ENCODE data around the gene SLC36A4.
"Not testable (repeated sequence)": the region's sequence is repeated elsewhere in the genome, so short reads cannot be mapped to it uniquely, and the experiment has no call there.

Gene SLC36A4

DNA sequence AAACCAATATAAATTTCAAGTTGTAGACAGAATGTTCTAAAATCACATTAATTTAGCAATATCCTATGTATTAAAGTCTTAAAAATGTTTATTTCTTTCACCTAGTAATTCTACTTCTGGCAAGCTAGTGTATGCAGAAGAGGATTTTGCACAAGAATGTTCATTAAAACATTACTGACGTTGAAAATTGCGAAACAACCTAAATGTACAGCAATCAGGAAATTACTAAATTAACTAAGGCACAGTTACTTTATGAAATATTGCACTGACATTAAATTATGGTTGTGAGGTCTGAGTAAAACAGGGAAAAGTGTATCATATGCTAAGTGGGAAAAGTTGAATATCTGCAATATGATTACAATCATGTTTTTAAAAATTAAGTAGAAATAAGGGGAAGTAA, 4.1 kb downstream of the SLC36A4 start:
- no peak for DNase-seq

DNA sequence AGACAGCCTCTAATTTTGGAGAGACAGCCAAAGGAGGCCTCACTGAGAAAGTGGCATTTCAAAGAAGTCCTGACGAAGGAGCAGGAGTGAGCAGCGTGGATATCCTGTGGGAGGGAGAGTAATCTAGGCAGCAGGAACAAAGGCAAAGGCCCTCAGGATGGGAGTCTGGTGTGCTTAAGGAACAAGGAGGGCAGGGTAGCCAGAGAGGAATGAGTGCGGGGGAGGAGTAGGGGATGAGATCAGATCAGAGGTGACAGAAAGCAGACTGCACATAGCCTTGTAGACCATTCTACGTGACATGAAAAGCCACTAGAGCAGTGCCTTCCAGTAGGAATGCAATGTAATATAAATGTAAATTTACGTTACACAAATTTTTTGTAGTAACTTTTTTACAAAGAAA, 5.6 kb downstream of the SLC36A4 start:
- DNase-seq = no peak

DNA sequence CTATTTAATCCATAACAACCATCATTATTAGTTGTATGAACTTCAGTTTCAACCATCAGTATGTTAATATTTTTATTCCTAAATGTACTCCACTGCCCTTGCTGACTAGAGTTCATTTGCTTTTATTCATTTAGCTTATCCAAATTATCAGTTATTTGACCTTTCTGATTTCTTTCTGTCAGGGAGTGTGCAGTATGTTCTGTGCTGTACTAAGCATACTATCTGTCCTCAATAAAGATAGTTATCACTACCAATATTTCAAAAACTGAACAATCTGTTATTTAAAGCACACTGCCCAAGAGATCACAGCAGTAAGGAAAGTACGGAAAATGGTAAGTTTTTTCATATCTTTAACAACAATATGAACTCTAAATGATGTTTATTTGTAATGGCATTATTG, 8.3 kb downstream of the SLC36A4 start:
- no peak for DNase-seq

DNA sequence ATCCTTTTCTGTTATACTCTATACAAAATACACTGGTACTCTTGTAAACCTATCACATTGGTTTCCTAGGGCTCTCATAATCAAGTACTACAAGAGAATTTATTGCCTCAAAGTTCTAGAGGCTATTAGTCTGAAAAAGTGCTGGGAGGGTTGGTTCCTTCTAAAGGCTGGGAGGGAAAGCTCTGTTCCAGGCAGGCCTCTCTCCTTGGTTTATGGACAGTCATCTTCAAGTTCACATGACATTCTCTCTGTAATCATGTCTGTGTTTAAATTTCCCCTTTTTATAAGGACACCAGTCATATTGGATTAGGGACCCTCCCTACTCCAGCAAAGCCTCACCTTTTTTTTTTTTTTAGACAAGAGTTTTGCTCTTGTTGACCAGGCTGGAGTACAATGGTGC, 9.1 kb downstream of the SLC36A4 start:
- DNase-seq = no peak

DNA sequence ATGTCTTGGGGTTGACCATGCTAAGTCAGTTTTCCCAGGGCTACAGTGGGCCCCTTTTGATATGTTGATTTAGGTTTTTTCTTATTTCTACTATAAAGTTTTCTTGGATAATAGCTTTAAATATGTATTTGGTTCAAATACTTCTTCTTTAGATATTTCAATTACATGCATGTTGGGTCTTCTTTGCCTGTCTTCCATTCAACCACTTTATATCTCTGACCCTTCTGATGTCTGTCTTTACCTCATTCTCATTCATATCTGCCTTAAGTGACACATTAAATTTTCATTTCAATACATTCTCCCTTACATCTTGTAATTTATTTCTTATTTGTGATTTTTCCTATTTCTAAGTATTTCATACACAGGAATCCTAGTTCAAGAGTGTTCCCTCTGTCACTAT, 10.5 kb downstream of the SLC36A4 start:
- DNase-seq = no peak

DNA sequence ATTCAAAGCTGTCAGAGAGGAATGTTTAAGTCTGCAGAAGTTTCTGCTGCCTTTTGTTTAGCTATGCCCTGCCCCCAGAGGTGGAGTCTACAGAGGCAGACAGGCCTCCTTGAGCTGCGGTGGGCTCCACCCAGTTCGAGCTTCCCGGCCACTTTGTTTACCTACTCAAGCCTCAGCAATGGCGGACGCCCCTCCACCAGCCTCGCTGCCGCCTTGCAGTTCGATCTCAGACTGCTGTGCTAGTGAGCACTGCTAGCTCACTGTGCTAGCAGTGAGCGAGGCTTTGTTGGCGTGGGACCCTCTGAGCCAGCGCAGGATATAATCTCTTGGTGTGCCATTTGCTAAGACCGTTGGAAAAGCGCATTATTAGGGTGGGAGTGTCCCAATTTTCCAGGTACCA, 19.9 kb downstream of the SLC36A4 start:
- not testable (repeated sequence) for DNase-seq

DNA sequence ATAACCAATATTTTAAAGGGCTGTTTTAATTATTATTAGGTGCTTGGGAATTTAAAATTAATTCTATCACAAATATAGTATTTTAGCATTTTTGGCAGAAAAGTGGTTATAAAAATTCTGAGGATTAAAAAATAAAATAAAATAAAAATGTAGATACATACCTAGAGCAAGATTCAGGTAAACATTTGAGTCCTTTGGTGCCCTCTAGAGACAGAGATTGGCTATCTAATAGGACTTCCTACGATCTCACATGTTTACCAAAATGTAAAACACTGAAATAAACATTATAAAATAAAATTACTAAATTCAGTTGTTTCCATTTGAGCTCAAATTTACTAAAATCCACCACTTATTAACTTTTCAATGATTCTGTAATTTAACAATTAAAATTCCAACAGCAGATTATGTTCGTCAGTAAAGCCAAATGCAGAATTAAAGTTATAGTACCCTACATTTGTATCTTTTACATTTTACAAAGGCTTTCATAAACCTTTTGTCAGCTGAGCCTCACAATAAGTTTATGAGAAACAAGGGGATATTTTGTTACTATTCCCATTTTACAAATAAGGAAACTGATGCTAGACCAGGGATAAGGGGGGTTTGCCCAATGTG, 27.7 kb downstream of the SLC36A4 start:
- DNase-seq = no peak

DNA sequence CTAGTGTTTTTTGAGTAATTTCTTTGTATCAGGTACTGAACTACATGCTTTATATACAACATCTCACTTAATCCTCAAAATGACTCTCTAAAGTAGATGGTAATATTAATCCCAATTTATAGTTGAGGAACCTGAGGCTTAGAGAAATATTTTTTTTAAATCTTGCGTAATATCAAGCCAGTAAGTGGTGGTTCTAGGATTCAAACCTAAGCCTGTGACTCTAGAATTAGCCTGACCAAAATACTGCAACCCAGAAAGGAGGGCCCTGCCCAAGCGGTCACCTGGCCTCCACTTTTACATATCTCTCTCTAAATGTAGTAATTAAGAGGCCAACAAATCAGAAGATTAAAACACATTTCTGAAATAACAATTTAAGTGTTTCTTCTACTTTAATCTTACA, 28.6 kb downstream of the SLC36A4 start:
- DNase-seq = no peak

DNA sequence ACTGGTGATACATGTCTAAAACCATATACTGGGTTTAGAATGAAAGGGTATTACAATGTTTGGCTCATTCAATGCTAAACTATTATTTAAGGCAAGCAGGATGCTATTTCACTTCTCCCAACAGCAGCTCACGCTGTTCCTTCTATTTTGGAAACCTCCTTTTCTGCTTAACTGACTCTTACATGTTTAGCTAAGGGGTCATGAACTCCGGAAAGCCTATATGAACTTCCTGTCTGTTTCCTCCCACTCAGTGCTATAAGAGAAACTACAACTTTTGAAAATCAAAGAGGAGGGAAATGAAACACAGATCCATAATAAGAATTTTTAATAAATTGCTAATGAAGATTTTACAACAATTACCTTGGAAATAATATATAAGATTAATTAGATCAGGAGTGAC, 30.9 kb downstream of the SLC36A4 start:
- no peak for DNase-seq

DNA sequence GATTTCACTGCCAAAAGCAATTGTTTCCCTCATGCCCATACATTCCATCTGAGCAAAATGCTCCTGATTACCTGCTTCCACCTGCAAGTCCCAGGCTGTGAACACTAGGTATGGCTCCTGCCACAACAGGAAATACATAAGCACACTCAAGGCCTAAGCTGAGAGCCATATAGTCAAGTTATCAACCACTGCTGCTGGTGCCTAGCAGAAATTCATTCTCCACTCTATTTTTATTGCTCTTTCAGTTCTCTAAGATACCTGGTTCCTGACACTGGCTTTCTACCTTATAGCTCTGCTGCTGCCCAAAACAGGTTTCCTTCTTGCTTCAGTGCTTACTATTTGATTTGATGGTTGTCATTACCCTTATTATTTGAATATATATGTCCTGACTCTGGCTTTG, 31.6 kb downstream of the SLC36A4 start:
- no peak for DNase-seq

DNA sequence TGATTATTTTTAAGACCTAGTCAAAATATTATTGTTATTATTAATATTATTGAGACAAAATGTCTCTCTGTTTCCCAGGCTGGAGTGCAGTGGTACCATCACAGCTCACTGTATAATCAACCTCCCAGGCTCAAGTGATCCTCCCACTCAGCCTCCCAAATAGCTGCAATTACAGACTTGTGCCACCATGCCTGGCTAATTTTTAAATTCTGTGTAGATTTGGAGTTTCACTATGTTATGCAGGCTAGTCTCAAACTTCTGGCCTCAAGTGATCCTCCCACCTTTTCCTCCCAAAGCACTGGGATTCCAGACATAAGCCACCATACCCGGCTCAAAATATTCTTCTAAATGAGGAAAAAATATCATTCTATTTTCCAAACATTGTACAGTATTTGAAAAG, 37.0 kb downstream of the SLC36A4 start:
- DNase-seq = no peak

DNA sequence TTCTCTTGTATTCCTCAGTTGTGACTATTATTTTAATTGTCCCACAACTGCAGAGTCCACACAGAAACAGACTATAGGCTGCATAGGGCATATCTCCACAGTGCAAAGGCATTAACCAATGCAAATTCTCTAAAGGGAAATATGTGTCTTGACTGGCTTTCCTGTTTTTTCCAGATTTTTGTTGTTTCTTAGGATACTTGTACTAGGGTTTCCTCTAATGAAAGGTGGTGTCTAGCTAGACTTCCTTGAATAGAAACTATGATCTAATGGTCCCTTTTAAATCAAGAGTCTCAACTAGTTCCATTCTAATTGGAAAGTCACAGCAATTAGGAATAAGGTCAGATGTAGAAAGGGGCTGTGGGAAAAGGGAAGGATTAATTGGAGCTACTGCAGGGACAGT, 37.6 kb downstream of the SLC36A4 start:
- DNase-seq = no peak

DNA sequence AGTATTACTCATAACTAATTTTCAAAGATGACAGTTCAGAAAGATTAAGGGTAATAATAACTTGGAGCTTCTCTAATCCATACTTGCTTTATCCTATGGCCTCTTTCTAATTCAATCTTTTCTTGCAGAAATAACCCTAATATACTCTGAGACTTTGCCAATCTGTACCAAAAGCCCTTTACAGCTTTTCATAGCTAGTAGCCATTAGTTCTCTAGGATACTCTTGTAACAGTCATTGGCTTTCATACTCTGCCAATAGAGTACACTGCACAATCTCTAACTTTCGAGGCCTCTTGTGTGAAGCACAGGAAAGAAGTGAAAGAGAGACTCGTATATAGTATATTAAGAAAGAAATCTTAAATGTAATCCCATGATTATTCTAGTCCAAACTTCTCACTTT, 38.1 kb downstream of the SLC36A4 start:
- DNase-seq = no peak

DNA sequence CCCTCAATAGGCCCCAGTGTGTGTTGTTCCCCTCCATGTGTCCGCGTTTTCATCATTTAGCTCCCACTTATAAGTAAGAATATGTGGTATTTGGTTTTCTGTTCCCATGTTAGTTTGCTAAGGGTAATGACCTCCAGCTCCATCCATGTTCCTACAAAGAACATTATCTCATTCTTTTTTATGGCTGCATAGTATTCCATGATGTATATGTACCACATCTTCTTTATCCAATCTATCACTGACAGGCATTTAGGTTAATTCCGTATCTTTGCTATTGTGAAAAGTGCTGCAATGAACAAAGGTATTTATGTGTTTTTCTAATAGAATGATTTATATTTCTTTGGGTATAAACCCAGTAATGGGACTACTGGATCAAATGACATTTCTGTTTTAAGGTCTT, 42.1 kb downstream of the SLC36A4 start:
- DNase-seq = no peak

DNA sequence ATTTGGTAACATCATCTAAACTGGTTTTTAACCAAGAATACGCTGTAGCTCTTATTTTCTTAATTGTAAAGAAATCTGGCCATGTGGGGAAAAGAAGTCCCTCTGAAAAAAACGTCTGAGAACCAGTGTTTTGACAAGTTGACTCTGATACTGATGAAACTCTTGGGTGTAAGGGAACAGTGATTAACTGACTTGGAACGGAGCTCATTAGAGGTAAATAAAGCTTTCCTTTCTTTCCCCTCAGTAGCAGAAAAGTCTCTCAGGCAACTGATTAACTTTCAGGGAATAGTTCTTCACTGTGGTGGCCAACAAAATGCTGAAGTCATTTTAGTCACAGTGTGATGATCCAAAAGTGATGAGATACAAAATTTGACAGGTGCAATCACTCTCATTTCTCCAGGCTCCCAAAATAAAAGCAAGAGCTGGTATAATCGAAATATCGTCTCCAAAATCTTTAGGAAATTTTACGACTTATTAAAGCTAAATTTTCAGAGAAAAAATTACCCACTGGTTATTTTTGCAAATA, 52.3 kb downstream of the SLC36A4 start:
- DNase-seq = no peak

DNA sequence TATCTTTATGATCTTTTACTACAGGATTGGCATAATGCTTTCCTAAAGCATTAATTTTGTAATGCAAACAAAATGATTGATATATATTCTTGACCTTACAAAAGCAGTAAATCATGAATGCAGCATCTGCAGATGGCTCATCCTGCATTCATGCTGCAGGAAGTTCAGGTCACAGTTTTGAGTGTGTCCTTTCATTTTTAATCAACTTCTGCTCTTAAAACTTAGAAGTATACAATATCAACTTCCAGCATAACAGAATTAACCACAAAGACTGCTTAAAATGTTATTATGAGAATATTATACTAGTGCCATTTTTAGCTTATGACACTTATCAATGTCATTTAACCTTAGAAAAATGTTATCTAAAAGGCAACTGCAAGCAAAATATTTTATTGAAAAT, 54.0 kb downstream of the SLC36A4 start:
- no peak for DNase-seq

DNA sequence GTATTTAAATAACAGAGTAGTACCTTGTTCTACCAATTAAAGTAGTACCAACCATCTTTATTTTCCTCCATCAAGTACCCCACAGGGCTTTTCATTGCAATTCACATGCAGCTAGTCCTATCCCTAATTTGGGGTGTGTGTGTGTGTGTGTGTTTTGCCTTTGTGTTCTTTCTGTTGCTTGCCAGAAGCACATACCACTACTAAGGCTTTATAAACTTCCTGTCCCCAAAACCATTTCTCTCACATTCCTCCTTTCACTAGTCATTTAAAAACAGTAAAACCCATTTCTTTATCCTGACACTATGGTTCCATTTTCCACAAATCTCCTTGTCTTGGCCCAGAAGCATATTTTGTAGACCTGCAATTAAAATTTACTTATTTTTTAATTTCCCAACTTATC, 54.6 kb downstream of the SLC36A4 start:
- DNase-seq = no peak

DNA sequence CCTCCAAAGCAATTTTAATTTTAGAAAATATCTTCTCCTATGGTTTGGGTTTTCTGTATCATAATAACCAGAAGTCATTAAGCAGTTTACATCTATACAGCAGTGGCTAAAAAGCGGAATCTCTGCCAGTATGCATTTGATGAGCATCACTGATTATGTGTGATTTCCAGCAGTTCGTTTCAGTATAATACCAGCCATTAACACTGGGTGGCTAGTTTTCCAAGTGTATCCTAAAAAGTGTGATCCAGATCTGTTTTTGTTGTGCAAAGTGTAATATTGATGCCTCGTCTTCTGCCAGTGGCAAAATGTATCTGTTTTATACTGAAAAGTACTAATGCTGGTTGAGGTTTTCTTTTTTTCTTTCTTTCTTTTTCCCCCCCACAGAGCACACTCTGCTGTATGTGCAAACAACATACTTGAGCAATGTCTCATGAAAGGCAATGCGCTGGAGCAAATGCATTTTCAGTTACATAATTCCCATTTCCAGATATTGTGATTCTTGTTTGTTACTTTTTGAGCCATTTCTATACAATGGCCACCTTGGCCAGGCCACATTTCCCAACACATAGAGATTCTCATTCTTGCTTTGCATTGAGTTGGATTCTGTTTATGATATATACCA, 64.2 kb downstream of the SLC36A4 start:
- no peak for DNase-seq

DNA sequence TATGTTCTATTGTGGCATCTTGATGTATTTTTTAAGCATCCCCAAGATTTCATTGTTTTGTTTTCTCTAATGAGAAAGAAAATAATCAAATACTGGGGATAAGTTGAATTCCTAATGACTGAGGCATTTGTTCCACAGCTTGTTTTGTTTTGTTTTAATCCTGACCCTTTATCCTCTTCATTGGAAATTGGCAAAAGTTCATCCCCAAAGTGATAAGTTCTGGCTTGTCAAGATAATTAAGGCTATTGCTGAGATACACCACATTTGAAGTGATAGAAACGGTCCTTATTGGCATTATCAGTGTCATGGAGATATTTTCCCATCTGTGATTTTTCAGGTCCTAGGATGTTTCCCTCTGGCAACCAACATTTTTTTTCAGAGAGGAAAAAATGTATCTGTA, 65.0 kb downstream of the SLC36A4 start:
- no peak for DNase-seq

DNA sequence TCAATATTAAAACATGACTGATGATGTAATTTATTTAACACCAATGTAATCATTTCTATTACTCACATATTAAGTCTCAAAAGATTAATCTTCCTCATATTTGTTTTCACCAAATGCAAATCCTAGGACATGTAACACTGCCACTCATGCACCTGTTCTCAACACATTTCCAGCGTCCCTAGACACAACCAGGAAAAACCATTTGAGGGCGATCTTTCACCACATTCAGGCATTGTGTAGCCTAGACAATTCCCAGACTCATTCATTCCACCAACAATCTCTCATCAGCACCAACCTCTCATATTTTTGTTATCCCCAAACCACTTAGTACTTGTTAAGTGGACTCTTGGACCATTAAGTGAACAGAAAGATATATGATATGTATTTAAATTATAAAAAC, 66.1 kb downstream of the SLC36A4 start:
- DNase-seq = no peak

DNA sequence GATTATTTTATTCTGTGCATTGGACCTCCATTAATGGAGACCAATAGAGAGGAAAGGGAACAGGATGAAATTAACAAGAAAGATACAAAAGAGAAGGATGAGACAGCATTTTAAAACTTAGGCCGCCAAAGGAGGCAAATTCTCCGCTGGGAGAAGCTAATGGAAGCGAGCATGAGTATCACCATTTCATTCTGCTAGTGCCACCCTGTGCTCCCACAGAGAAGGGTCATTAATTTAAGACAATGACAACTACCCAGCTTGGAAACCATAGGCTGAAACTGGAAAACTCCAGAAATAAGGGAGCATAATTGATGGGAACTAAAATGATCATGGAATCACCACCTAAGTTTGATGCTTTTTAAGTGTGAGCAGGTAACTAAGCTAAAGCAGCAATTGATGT, 69.2 kb downstream of the SLC36A4 start:
- DNase-seq = no peak

DNA sequence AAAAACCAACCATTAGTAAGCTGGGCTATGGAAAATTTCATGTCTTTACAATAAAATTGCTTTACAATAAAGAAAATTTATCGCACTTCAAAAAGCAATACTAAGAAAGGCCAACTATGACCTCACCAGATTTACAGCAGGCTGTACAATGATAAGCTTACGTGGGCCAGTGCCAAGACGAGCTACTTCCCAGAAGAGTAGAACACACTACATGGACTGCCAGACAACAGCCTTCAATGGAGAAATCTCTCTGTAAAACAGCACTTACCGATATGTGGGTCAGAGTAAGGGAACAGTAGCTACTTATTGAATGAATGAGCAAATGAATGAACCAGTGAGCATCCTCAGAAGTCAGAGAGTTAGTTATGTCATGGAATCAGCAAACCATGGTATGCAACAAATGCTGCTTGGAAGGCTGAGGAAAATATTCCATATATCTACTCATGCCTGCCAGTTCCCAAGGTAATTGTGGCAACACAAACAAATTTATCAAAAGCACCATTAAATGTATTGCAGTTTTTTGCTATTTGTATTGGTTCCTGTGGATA, 74.4 kb downstream of the SLC36A4 start:
- no peak for DNase-seq

DNA sequence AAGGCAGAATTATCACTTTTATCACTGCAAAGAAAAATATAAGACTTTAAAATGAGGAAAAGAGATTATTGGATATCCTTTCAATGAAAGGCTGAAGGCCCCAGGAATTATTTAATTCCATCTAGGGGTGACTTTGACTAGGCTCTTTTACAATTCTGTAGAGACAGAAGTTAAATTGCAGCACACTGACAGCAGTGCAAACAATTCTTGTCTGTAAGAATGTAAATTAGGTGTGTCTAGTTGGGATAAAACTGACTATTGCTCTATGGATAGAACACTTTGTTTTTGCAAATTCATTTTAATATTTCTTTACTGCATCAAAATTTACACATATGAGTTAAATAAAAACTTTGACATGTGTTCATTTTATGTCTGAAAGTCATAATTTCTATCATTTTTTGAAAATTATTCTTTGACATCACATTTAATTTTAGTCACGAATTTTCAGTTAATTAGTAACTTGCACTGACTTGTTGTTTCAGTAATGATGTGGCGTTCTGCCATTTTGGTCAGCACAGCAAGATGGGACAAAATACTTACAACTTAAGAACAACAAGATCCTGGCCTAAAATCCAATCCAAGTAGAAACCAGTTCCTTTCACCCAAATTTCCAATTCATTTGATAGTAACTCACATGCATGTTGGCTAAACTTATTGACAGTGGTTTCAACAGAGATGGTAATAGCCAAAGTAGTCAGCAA, 75.1 kb downstream of the SLC36A4 start:
- DNase-seq = no peak

DNA sequence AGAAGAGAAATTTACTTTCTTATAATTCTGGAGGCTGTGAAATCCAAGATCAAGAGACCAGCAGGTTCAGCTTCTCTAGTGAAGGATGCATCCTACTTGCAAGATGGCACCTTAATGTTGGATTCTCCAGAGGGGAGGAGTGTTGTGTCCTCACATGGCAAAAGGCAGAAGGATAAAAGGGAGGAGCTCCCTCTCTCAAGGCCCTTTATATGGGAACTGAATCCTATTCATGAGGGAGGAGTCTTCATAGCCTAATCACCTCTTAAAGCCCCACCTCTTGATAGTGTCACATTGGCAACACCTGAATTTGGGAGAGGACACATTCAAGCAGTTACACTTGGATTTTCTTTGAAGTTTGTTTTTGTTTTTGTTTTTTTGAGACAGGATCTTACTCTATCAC, 79.5 kb downstream of the SLC36A4 start:
- DNase-seq = no peak
